Astrocyte (in vitro differentiated cells and primary cell): ENCODE results near the gene KIAA1217.

Experiments used
- EZH2 ChIP-seq: IDR thresholded peaks from 2 replicates; pipeline ENCODE4 v1.6.1; 2012; ENCODE audit warnings: mild to moderate bottlenecking, low read length, inconsistent platforms; ENCODE audit not compliant: insufficient read depth
- TF ChIP-seq, protein P1 (sequence below): IDR thresholded peaks from 2 replicates; pipeline ENCODE4 v1.5.1; 2011; ENCODE audit warnings: low read depth, mild to moderate bottlenecking, inconsistent platforms, low read length, moderate library complexity; ENCODE audit not compliant: insufficient read depth

DNA sequence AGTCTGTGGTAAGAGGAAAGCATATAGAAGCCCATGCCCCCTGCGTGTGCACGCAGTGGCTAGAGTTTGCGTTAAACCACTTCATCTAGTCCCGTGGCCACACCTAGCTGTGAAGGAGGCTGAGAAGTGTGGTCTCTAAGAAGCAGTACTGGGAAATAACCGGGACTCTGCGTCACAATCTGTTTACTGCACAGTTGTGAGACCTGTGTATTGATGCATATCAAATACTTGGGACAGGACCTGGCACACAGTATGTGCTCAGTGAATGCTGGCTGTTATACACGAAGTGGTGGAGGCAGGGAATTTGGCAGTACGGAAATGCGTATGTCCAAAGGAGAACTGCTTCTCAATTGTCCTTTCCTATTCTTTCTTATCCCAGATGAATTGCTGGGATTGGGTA lies 365.2 kb downstream of the KIAA1217 start:
- TF ChIP-seq, protein P1, sequence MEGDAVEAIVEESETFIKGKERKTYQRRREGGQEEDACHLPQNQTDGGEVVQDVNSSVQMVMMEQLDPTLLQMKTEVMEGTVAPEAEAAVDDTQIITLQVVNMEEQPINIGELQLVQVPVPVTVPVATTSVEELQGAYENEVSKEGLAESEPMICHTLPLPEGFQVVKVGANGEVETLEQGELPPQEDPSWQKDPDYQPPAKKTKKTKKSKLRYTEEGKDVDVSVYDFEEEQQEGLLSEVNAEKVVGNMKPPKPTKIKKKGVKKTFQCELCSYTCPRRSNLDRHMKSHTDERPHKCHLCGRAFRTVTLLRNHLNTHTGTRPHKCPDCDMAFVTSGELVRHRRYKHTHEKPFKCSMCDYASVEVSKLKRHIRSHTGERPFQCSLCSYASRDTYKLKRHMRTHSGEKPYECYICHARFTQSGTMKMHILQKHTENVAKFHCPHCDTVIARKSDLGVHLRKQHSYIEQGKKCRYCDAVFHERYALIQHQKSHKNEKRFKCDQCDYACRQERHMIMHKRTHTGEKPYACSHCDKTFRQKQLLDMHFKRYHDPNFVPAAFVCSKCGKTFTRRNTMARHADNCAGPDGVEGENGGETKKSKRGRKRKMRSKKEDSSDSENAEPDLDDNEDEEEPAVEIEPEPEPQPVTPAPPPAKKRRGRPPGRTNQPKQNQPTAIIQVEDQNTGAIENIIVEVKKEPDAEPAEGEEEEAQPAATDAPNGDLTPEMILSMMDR = no peak
- TF ChIP-seq EZH2 = no peak
